Muscle of back (tissue), 11 donors: ENCODE results near the gene UNC5B. TPM values are rescaled to one million over a fixed set of nuclear protein-coding genes. Genes with fewer than 3 reads are reported as not detected.

Source experiments
- DNase-seq, 3 donors: peaks; one replicate each; pipeline versions ENCODE4 v3.0.0 to v3.0.0-alpha.2; 2013
- polyA plus RNA-seq, 10 donors: library from polyadenylated mRNA; unstranded; fragments of 120-200 nt; gene quantifications; one replicate each; pipeline ENCODE4 v1.2.1, GENCODE V29; 2013; ENCODE audit not compliant: insufficient read length in 10 of 10

Gene UNC5B
- polyA plus RNA-seq, 10 donors = 8.1 to 17.1 (median 10.4) TPM

GRCh38 chr10:71342573-71343391, 130.4 kb downstream of the UNC5B start:
- no peak for DNase-seq

GRCh38 chr10:71343392-71343773, 131.0 kb downstream of the UNC5B start:
- DNase-seq = peak; percentile 27 to 65 (median 41)

- no peak for DNase-seq
Observed at GRCh38 chr10:71344154-71344925, 132.0 kb downstream of the UNC5B start.

GRCh38 chr10:71344993-71345480, 132.7 kb downstream of the UNC5B start:
- DNase-seq = no peak

GRCh38 chr10:71345694-71346093, 133.3 kb downstream of the UNC5B start:
- no peak for DNase-seq

GRCh38 chr10:71346731-71347130, 134.4 kb downstream of the UNC5B start:
- no peak for DNase-seq

GRCh38 chr10:71347587-71348395, 135.4 kb downstream of the UNC5B start:
- DNase-seq = no peak

GRCh38 chr10:71348850-71349249, 136.5 kb downstream of the UNC5B start:
- DNase-seq = no peak

GRCh38 chr10:71349406-71349805, 137.0 kb downstream of the UNC5B start:
- DNase-seq = no peak

GRCh38 chr10:71351087-71351486, 138.7 kb downstream of the UNC5B start:
- DNase-seq = no peak

- DNase-seq = no peak
Observed at GRCh38 chr10:71351628-71352319, 139.4 kb downstream of the UNC5B start.

Other genes with a start within 250 kb of the UNC5B start
- gene SLC29A3, start 106.7 kb downstream of the UNC5B start, polyA plus RNA-seq = 1 to 10 TPM; 3.0 to 5.9 (median 3.6) TPM
- gene CDH23, start 184.3 kb downstream of the UNC5B start, polyA plus RNA-seq = 1 to 10 TPM; 3.1 to 5.7 (median 4.1) TPM